GM12874 (cell line): Measurements from ENCODE around the gene SPATA33.

Source experiments
- TF ChIP-seq, protein P1 (sequence below): IDR thresholded peaks from 2 replicates; pipeline ENCODE4 v1.5.1; 2011; ENCODE audit warnings: low read depth, mild to moderate bottlenecking, control low read depth, low read length, moderate library complexity; ENCODE audit not compliant: insufficient read depth

SPATA33 gene

DNA sequence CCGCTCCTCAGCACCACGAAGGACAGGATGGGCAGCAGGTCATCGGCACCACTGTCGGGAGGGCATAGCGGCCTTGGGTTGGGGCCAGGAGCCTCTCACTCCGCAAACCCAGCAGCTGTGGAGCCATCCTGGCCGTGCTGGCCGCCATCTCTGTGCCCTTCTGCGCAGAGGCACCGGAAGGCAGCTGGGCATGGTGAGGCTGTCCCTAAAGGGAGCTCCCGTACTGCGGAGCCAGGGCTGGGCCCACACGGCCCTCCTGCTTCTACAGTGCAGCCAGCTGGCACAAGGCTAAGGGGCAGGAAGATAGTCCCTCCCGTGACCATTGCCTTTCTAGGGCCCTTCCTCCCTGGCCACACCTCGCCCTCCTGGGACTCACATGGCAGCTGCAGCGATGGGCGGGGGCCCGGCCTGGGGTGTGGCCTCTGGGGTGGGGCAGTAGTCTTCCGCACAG is 50.9 kb downstream of the SPATA33 start:
- TF ChIP-seq, protein P1, sequence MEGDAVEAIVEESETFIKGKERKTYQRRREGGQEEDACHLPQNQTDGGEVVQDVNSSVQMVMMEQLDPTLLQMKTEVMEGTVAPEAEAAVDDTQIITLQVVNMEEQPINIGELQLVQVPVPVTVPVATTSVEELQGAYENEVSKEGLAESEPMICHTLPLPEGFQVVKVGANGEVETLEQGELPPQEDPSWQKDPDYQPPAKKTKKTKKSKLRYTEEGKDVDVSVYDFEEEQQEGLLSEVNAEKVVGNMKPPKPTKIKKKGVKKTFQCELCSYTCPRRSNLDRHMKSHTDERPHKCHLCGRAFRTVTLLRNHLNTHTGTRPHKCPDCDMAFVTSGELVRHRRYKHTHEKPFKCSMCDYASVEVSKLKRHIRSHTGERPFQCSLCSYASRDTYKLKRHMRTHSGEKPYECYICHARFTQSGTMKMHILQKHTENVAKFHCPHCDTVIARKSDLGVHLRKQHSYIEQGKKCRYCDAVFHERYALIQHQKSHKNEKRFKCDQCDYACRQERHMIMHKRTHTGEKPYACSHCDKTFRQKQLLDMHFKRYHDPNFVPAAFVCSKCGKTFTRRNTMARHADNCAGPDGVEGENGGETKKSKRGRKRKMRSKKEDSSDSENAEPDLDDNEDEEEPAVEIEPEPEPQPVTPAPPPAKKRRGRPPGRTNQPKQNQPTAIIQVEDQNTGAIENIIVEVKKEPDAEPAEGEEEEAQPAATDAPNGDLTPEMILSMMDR: no peak

- TF ChIP-seq, protein P1: no peak
Measured at GRCh38 chr16:89709166-89709565, 51.5 kb downstream of the SPATA33 start.

GRCh38 chr16:89709716-89710432 is 52.2 kb downstream of the SPATA33 start:
- TF ChIP-seq, protein P1: no peak

DNA sequence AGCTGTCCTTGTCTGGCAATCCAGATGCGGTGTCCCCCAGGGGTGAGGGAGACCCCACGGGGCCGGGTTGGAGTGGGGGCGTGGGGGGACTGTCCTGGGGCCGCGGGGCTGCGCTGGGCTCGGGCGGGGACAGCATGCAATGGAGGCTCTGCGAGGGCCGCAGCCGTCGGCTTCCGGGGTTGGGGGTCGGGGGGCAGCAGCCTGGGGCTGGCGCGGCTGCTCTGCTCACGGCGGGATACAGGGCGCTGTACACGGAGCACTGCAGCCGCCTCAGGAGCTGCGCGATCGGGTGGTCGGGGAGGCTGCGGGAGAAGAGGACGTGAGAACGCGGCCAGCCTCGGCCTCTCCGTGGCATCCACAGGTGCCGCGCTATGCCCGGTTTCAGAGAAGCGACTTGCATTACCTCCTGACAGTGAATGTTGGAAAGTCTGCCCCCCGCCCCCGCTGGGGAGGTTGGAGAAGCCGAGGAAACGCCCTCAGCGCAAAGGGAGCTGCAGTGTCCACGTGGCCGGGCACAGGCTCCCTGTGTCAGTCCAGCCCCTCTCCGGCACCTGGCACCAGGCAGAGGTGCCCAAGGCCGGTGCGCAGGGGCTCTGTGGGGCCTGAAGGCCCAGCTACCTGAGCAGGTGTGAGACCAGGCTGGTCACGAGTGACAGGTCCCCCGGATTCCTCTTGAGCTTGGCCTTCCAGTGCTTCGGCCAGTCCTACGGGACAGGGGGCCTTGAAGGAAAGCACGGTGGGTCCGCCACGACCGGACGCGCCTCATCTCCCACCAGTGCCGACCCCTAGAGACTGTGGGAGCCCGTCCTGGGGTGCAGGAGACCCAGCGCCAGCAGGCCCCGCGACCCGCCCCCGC is 53.3 kb downstream of the SPATA33 start:
- TF ChIP-seq, protein P1: no peak

GRCh38 chr16:89711601-89712273 is 54.1 kb downstream of the SPATA33 start:
- TF ChIP-seq, protein P1: no peak

GRCh38 chr16:89712274-89712781 is 54.7 kb downstream of the SPATA33 start:
- TF ChIP-seq, protein P1: no peak

- TF ChIP-seq, protein P1: no peak
Measured at GRCh38 chr16:89716493-89716892, 58.9 kb downstream of the SPATA33 start.
